GM18498 (cell line): ENCODE data around the gene TRAPPC10.
A peak's percentile ranks its signal among the peaks of the same experiment; 100 is the strongest.

Experiments
- ATAC-seq: cut with Tn5 transposase; IDR thresholded peaks from one replicate; pipeline ENCODE4 v1.9.1; 2021; ENCODE audit warnings: mild to moderate bottlenecking, moderate library complexity; ENCODE audit not compliant: unreplicated experiment

TRAPPC10 gene, protein sequence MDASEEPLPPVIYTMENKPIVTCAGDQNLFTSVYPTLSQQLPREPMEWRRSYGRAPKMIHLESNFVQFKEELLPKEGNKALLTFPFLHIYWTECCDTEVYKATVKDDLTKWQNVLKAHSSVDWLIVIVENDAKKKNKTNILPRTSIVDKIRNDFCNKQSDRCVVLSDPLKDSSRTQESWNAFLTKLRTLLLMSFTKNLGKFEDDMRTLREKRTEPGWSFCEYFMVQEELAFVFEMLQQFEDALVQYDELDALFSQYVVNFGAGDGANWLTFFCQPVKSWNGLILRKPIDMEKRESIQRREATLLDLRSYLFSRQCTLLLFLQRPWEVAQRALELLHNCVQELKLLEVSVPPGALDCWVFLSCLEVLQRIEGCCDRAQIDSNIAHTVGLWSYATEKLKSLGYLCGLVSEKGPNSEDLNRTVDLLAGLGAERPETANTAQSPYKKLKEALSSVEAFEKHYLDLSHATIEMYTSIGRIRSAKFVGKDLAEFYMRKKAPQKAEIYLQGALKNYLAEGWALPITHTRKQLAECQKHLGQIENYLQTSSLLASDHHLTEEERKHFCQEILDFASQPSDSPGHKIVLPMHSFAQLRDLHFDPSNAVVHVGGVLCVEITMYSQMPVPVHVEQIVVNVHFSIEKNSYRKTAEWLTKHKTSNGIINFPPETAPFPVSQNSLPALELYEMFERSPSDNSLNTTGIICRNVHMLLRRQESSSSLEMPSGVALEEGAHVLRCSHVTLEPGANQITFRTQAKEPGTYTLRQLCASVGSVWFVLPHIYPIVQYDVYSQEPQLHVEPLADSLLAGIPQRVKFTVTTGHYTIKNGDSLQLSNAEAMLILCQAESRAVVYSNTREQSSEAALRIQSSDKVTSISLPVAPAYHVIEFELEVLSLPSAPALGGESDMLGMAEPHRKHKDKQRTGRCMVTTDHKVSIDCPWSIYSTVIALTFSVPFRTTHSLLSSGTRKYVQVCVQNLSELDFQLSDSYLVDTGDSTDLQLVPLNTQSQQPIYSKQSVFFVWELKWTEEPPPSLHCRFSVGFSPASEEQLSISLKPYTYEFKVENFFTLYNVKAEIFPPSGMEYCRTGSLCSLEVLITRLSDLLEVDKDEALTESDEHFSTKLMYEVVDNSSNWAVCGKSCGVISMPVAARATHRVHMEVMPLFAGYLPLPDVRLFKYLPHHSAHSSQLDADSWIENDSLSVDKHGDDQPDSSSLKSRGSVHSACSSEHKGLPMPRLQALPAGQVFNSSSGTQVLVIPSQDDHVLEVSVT

GRCh38 chr21:44011579-44012473, at the start of gene TRAPPC10:
Gene TRAPPC10, plus strand, starts transcription at chr21:44012309. Its CDS starts 185 bp downstream, at chr21:44012494.
- peak; percentile 73 for ATAC-seq

DNA sequence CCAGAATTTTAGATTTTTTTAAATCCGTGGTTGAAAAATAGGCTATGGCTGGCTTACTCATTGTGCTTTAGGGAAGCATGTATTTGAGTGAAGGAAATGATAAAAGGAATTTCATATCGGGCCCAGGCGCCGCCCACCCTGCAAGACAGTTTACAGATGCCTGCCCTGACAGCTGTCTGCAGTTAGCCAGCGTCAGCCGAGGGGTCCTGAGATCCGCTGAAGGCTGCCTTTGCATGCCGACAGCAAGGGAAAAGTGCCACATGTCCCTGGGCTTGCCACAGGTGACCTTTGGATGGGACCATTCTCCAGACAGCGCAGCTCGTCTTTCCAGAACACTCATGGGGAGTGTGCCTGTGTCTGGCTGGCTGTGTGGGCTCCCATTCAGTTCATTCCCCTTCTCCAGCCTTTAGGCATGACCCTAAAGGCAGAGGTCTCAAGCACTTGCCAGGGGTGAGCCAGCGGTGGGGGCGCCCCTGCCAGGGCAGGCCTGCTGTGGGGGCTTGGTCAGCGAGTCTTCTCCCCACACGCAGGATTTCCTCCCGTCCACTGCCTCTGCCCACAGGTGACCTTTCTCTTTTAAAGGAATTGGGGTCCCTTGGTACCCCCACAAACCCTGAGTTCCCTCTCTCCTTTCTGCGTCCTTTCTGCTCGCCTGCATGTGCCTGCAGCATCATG, 46.1 kb upstream of the TRAPPC10 start:
- no peak for ATAC-seq

DNA sequence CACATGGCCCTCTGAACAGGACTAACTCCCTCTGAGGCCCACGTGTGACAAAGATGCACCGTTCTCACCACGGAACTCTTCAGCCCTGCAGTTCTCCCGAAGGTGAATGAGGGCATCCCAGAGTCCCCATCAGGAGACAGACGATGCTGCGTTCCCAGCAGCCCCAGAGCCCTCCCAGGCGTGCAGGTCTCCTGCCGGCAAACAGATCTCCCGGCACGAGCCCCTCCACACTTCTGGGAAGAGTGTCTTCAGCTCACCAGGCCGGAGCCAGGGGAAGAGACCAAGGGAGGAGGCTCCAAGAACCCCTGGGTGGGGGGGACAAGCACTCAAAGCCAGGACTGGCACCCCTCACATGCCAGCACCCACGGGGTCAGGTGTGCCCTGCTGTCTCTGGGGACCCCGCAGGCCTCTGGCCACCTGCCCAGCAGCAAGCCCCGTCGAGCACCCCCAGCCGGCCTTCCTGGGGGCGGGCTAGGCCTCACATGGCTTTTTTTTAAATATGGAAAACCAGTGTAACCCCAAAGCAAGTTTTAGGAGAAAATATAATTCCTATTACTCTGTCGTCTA, 45.1 kb upstream of the TRAPPC10 start:
- ATAC-seq = no peak

DNA sequence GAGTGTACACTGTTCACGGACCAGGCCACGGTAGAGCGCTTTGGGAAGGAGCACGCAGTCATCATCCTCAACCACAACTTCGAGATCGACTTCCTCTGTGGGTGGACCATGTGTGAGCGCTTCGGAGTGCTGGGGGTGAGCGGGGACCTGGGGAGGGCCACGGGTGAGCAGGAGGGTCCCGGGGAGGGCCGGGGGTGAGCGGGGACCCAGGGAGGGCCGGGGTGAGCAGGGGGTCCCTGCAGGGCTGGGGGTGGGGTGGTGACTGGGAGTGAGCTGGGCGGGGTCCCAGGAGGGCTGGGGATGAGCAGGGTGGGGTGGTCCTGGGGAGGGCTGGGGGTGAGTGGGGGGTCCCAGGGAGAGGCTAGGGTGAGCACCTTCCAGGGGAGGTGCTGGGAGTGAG, 44.1 kb upstream of the TRAPPC10 start:
- ATAC-seq = no peak

DNA sequence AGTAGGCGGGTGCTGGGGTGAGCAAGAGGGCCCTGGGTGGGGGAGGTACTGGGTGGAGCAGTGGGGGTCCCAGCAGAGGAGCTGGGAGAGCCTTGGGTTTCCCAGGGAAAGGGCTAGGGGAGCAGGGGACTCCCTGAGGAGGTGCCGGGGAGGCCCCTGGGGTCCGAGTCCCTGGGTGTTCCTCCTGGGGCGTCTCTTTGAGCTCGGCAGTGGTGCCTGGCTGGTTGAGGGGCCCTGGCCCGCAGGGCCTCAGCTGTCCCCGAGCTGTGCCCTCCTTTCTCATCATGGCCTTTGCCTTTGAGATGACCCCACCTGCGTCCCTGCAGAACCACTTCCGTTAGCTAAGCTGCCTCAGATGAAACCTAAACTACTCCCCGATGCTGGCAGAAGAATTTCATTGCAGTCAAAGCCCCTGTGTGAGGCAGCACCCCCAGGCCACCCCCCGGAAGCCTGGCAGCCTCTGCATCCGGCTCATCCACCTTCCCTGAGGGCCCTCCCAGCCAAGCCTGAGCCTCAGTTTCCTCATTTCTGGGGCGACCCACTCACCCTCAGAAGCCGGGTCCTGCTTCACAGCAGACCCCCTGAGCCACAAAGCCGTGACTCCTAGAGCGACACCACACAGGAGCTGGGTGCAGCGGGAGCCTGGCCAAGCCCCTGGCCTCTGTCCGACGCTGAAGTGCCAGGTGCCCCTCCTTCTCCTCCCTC, 43.5 kb upstream of the TRAPPC10 start:
- no peak for ATAC-seq

- ATAC-seq = no peak
Measured at GRCh38 chr21:43969115-43969444, 43.0 kb upstream of the TRAPPC10 start.

- no peak for ATAC-seq
Measured at GRCh38 chr21:43970551-43970950, 41.6 kb upstream of the TRAPPC10 start.

DNA sequence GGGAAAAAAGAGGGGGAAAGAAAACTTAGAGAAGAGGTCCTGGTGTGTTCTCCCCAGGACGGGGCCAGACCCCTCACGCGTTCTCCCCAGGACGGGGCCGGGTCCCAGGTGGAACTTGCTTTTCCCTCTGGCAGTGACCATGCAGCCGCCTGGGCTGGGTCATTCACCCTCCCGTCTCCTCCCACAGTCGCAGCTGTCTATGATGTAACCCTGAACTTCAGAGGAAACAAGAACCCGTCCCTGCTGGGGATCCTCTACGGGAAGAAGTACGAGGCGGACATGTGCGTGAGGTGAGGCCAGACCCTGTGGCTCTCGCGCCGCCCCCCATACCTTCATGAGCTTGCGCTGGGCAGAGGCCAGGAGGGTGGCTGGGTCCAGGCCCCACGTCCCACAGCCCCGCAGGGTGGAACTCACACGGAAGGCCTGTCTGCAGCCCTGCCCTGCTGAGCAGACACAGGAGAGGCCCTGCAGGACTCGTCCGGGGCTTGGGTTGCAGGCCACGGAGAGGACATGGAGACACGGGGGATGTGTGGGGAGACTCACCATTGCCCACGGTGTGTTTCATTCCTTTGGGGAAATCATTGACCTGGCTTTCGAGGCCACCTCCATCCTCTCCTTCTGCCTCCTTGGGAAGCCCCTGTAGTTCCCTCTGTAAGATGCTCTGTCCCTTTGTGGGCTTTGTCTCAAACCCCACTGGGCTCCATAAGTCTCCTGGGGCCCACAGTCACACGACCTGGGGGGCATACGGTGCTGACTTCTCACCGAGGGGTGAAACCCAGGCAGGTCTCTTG, 40.7 kb upstream of the TRAPPC10 start:
- ATAC-seq = no peak

DNA sequence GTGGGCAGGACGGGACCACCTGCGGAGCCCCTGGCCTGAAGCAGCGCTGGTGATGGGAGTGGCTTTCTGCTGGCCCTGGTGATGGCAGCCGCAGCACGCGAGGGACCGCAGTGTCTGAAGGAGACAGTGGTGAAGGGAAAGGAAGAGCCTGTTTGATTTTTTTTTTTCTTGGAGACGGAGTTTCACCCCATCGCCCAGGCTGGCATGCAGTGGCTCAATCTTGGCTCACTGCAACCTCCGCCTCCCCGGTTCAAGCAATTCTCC, 40.2 kb upstream of the TRAPPC10 start:
- ATAC-seq = no peak

GRCh38 chr21:43972850-43973633, 39.1 kb upstream of the TRAPPC10 start:
- ATAC-seq = no peak

DNA sequence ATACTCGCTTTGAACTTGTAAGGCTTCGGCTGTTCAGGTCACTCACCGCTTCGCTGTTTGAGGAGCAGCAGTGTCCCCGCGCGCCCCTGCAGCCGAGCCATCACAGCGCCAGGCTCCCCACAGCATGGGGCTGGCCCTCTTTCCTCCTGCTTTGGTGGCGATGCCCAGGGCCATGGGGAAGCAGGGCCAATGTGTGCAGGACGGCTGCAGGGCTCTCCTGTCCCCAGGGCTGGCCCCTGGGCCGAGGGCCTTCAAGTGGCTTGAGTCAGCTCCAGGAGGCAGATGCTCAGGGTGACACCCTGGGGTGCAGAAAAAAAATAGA, 38.5 kb upstream of the TRAPPC10 start:
- no peak for ATAC-seq

- no peak for ATAC-seq
Measured at GRCh38 chr21:43974791-43975468, 37.2 kb upstream of the TRAPPC10 start.

DNA sequence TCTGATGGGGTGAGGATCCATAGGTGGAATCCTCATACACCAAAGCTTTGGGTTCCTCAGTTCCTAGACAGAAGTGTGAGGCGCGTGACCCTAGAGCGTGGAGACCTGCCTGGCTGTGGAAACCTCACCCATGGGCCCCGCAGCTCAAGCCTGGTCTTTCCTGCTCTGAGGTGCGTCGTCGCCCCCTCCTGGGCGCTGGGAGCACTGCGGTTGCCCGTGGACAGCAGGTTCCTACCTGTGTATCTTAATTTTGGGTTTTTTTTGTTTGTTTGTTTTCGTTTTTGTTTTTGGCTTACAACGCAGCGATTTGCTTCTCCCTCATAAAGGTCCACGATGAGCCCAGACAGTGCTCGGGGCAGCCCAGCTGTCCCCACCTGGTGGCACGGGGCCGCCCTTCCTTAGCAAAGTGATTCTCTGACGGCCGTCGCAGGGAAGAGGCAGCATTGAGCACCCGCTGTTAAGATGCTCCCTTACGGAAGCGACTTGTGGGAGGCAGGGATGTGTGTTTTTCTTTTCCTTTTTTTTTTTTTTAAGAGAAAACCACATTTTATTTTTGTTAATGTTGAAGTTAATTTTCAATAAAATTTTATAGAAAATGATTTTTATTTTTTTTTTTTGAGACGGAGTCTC, 36.5 kb upstream of the TRAPPC10 start:
- ATAC-seq = peak; percentile 63

DNA sequence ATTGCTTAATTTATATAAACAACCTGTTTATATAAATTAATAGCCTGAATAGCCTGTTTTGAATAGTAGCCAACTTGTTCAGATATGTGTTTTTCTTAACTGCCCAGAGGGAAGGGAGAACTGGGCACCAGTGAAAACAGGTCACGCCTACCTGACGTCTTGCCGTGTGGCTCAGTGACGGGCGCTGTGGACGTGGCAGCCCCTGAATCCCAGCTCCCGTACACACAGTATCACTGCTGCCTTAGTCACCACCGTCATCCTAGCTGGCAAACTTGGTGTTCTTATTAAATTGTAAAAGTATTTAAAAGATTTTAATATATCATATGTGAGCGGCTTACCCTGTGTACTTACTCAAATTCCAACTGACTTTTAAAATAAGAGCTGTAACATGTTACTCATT, 35.4 kb upstream of the TRAPPC10 start:
- ATAC-seq = no peak

- no peak for ATAC-seq
Measured at GRCh38 chr21:43978060-43978459, 34.0 kb upstream of the TRAPPC10 start.

- no peak for ATAC-seq
Measured at GRCh38 chr21:43979654-43980053, 32.5 kb upstream of the TRAPPC10 start.
